Psoas muscle (tissue), 8 donors: ENCODE measurements around the gene ITGB3BP. TPM values are rescaled to one million over a fixed set of nuclear protein-coding genes. Genes with fewer than 3 reads are reported as not detected.
"Not testable (repeated sequence)": the region's sequence is repeated elsewhere in the genome, so short reads cannot be mapped to it uniquely, and the experiment has no call there.

ENCODE experiments used
- ATAC-seq, 4 donors: fragments of 200-7000 bp; cut with Tn5 transposase; one replicate each; pipeline ENCODE4 v1.9.1; 2020; ENCODE audit warnings: moderate library complexity in 3 of 4, mild to moderate bottlenecking in 2 of 4
- DNase-seq, 2 donors: peaks; one replicate each; pipeline ENCODE4 v3.0.0-alpha.2; 2020
- H3K27ac ChIP-seq: fragments of 200-600 bp; one replicate; pipeline ENCODE4 v1.8.0; 2022
- H3K27me3 ChIP-seq, 3 donors: fragments of 200-600 bp in 1 of 3; one replicate each; pipeline versions ENCODE4 v1.6.1 to v1.8.0; 2013 to 2022; ENCODE audit warnings: low read length in 2 of 3, mild to moderate bottlenecking in 2 of 3, moderate library complexity in 1 of 3; ENCODE audit not compliant: insufficient read depth in 3 of 3
- H3K36me3 ChIP-seq, 2 donors: fragments of 200-600 bp in 1 of 2; one replicate each; pipeline versions ENCODE4 v1.6.1 to v1.8.0; 2013 to 2022; ENCODE audit warnings: low read depth in 1 of 2, mild to moderate bottlenecking in 1 of 2, moderate library complexity in 1 of 2; ENCODE audit not compliant: insufficient read depth in 1 of 2
- H3K4me1 ChIP-seq: fragments of 200-600 bp; one replicate; pipeline ENCODE4 v1.8.0; 2022
- H3K4me3 ChIP-seq: fragments of 200-600 bp; one replicate; pipeline ENCODE4 v1.8.0; 2022; ENCODE audit warnings: mild to moderate bottlenecking
- H3K9me3 ChIP-seq: fragments of 200-600 bp; one replicate; pipeline ENCODE4 v1.8.0; 2022
- WGBS, 3 donors: extraction: QIAGEN DNeasy Blood & Tissue Kit; methylation state at CpG; one replicate each; pipeline versions ENCODE4 v1.1.6 to v1.1.7; 2013; 5-methylcytosine and 5-hydroxymethylcytosine counted together
- intact Hi-C, 2 donors: fragments of 100-400 bp; cut with DNase I; formaldehyde crosslinking; loops; one replicate each; pipeline versions ENCODE4 v1.11.0 to v1.14.2; 2022
- polyA plus RNA-seq, 3 donors: library from polyadenylated mRNA; stranded (reverse); fragments of 200-250 nt; gene quantifications; one replicate each; pipeline ENCODE4 v1.2.3, GENCODE V29; 2013
- total RNA-seq, 4 donors: library from RNA; stranded (reverse); fragmentation: NEBNext Ultra II Directional in 2 of 4; extraction: Animal tissue kit (Norgen Biotek cat#: 25700) in 2 of 4; gene quantifications; one replicate each; pipeline versions ENCODE4 v1.2.1 to v1.2.4, GENCODE V29; 2021 to 2023
- TF ChIP-seq, protein P1 (sequence below): fragments of 200-600 bp; IDR thresholded peaks from one replicate; pipeline ENCODE4 v1.8.0; 2022; ENCODE audit warnings: antibody characterized with exemption
- donor health status: healthy with polysubstance abuse.
- donor health status: DM: no; HTN: no; CAD: no; lungs with moderate emphysema.
- donor health status: Bipolar disorder and iron deficiency.
- donor health status: healthy.
- donor health status: DM: yes; HTN: yes; CAD: no.
- donor health status: DM: no; HTN: no; CAD: no.
- donor health status: DM: no; HTN: no; CAD: no.
- donor health status: DM: yes; HTN: yes; CAD: no.

The ITGB3BP gene
- total and polyA plus RNA-seq, 7 donors: 2.0 to 12.9 (median 4.1) TPM

DNA sequence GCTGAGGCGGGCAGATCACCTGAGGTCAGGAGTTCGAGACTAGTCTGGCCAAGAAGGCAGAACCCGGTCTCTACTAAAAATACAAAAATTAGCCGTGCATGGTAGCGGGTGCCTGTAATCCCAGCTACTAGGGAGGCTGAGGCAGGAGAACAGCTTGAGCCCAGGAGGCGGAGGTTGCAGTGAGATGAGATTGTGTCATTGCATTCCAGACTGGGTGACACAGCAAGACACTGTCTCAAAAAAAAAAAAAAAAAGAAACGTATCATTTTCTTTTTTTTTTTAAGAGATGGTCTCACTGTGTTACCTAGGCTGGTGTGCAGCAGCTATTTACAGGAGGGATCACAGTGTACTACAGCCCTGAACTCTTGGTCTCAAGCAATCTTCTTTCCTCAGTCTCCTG is 47.3 kb downstream of the ITGB3BP start:
- H3K4me1 ChIP-seq: no peaks in the 10 kb centered on the region
- no peak for DNase-seq
- no peak for ATAC-seq
- peaks cover 0 to 2% of the 10 kb centered on the region in 2 donors for H3K36me3 ChIP-seq
- no peak overlapping the region for H3K27ac ChIP-seq
- H3K27me3 ChIP-seq: no peaks in the 10 kb centered on the region
- intact Hi-C loops: no loop called here
- no peaks in the 10 kb centered on the region for H3K9me3 ChIP-seq
- whole genome bisulfite sequencing, 3 donors: 76 to 94% (median 83%) methylated on average over 7 of the region's 7 CpGs
- no peak overlapping the region for H3K4me3 ChIP-seq
- TF ChIP-seq, protein P1, sequence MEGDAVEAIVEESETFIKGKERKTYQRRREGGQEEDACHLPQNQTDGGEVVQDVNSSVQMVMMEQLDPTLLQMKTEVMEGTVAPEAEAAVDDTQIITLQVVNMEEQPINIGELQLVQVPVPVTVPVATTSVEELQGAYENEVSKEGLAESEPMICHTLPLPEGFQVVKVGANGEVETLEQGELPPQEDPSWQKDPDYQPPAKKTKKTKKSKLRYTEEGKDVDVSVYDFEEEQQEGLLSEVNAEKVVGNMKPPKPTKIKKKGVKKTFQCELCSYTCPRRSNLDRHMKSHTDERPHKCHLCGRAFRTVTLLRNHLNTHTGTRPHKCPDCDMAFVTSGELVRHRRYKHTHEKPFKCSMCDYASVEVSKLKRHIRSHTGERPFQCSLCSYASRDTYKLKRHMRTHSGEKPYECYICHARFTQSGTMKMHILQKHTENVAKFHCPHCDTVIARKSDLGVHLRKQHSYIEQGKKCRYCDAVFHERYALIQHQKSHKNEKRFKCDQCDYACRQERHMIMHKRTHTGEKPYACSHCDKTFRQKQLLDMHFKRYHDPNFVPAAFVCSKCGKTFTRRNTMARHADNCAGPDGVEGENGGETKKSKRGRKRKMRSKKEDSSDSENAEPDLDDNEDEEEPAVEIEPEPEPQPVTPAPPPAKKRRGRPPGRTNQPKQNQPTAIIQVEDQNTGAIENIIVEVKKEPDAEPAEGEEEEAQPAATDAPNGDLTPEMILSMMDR: no peak

DNA sequence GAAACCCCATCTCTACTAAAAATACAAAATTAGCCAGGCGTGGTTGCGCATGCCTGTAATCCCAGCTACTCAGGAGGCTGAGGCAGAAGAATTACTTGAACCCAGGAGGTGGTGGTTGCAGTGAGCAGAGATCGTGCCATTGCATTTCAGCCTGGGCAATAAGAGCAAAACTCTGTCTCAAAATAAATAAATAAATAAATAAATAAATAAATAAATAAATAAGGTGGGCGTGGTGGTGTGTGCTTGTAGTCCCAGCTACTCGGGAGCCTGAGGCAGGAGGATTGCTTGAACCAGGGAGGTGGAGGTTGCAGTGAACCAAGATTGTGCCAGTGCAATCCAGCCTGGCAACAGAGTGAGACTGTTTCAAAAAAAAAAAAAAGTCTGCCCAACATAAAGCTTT is 54.3 kb downstream of the ITGB3BP start:
- 98 to 100% (median 98%) methylated on average over 5 of the region's 5 CpGs for WGBS, 3 donors
- DNase-seq, H3K9me3 ChIP-seq, H3K4me1 ChIP-seq, H3K27ac ChIP-seq, H3K36me3 ChIP-seq, H3K27me3 ChIP-seq, ATAC-seq, H3K4me3 ChIP-seq, intact Hi-C loops: not testable (repeated sequence)

DNA sequence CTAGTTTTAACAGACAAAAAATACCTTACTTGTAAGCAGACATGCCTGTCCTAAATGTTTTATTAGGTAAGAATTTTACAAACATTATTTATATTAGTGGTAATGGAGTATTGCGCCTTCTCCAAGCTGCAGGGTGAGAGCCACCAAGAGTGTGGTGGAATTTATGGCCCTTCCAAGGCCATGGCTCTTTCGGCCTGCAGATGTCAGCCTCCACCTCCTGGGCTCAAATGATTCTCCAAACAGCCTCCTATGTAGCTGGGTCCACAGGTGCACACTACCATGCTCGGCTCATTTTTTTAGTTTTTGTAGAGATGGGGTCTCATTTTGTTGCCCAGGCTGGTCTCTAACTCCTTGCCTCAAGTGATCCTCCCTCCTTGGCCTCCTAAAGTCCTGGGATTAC is 56.3 kb downstream of the ITGB3BP start:
- 91 to 93% (median 92%) methylated on average over 3 of the region's 3 CpGs for WGBS, 3 donors
- no peak overlapping the region for H3K27ac ChIP-seq
- no peaks in the 10 kb centered on the region for H3K36me3 ChIP-seq
- no peaks in the 10 kb centered on the region for H3K27me3 ChIP-seq
- intact Hi-C loops: no loop called here
- H3K4me1 ChIP-seq: no peaks in the 10 kb centered on the region
- TF ChIP-seq, protein P1: no peak
- peaks cover 9% of the 10 kb centered on the region for H3K9me3 ChIP-seq
- ATAC-seq: no peak
- H3K4me3 ChIP-seq: no peak overlapping the region
- DNase-seq: no peak

DNA sequence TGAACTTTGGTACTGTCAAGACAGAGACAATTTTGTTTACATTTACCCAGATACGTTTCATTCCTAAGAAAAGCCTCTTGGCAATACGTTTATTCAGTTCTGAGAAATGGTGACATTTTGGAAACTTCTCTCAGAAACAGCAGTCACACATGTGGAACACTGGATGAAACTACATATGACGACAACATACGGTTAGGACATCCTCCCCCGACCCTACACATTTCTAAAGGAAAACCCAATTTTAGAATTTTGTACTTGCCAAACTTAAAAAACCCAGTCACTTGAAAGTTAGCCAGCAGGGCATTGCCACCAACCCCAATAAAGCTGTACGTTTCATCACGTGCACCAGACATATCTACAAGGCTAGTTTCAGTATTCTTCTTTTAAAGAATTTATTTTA is 56.8 kb downstream of the ITGB3BP start:
- H3K4me3 ChIP-seq: no peak overlapping the region
- no peak overlapping the region for H3K27ac ChIP-seq
- TF ChIP-seq, protein P1: no peak
- DNase-seq (no peak), ATAC-seq (no peak)
- no peaks in the 10 kb centered on the region for H3K27me3 ChIP-seq
- intact Hi-C loops: no loop called here
- WGBS, 3 donors: 90 to 91% (median 91%) methylated on average over 7 of the region's 7 CpGs
- H3K4me1 ChIP-seq: no peaks in the 10 kb centered on the region
- peaks cover 13% of the 10 kb centered on the region for H3K9me3 ChIP-seq
- H3K36me3 ChIP-seq: no peaks in the 10 kb centered on the region

DNA sequence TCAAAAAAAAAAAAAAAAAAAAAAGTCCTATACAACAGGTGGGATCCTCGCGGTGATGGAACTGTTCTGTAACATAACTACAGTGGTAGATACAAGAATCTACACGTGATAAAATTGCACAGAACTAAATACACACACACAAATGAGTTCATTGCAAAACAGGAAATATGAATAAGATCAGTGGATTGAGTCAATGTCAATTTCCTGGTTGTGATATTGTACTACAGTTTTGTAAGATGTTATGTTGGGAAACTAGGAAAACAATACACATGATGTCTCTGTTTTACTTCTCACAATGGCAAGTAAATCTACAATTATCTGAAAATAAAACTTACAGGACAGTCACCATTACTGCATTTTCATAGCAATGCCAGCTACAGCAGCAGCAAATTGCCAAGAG is 59.8 kb downstream of the ITGB3BP start:
- Histone ChIP-seq H3K4me1 (no peaks in the 10 kb centered on the region), H3K27ac (no peak overlapping the region), H3K36me3 (no peaks in the 10 kb centered on the region), H3K9me3 (peaks cover 13% of the 10 kb centered on the region), H3K4me3 (no peak overlapping the region), H3K27me3 (no peaks in the 10 kb centered on the region)
- 83 to 91% (median 88%) methylated on average over 3 of the region's 3 CpGs for WGBS, 3 donors
- TF ChIP-seq, protein P1: no peak
- intact Hi-C loops: no loop called here
- ATAC-seq: no peak
- no peak for DNase-seq
